ENCODE data around the gene FRMPD2.
"Not testable (repeated sequence)": the region's sequence is repeated elsewhere in the genome, so short reads cannot be mapped to it uniquely, and the experiment has no call there.

The FRMPD2 gene

GRCh38 chr10:48249763-48250351 is 24.6 kb downstream of the FRMPD2 start:
- DNase-seq = no peak

- DNase-seq = no peak
These were observed 25.3 kb downstream of the FRMPD2 start for GRCh38 chr10:48249004-48249762.

- DNase-seq = no peak
These were observed 26.0 kb downstream of the FRMPD2 start for GRCh38 chr10:48248462-48248861.

GRCh38 chr10:48247680-48248079 is 26.8 kb downstream of the FRMPD2 start:
- no peak for DNase-seq

- DNase-seq = no peak
These were observed 28.0 kb downstream of the FRMPD2 start for GRCh38 chr10:48246501-48246900.

GRCh38 chr10:48245977-48246376 is 28.5 kb downstream of the FRMPD2 start:
- no peak for DNase-seq

GRCh38 chr10:48243921-48244320 is 30.6 kb downstream of the FRMPD2 start:
- not testable (repeated sequence) for DNase-seq

GRCh38 chr10:48243487-48243886 is 31.0 kb downstream of the FRMPD2 start:
- DNase-seq = no peak

- DNase-seq = no peak
These were observed 32.2 kb downstream of the FRMPD2 start for GRCh38 chr10:48242171-48242904.

- DNase-seq = no peak
These were observed 33.2 kb downstream of the FRMPD2 start for GRCh38 chr10:48241332-48241731.

- no peak for DNase-seq
These were observed 34.3 kb downstream of the FRMPD2 start for GRCh38 chr10:48240196-48240595.

GRCh38 chr10:48239618-48240017 is 34.9 kb downstream of the FRMPD2 start:
- DNase-seq = no peak

- DNase-seq = no peak
These were observed 35.5 kb downstream of the FRMPD2 start for GRCh38 chr10:48238826-48239520.

- no peak for DNase-seq
These were observed 36.9 kb downstream of the FRMPD2 start for GRCh38 chr10:48237259-48238250.

- DNase-seq = no peak
These were observed 38.3 kb downstream of the FRMPD2 start for GRCh38 chr10:48236199-48236621.

- DNase-seq = no peak
These were observed 39.0 kb downstream of the FRMPD2 start for GRCh38 chr10:48235501-48235900.

GRCh38 chr10:48234787-48235186 is 39.7 kb downstream of the FRMPD2 start:
- no peak for DNase-seq

GRCh38 chr10:48234295-48234694 is 40.2 kb downstream of the FRMPD2 start:
- no peak for DNase-seq

GRCh38 chr10:48233559-48234005 is 40.9 kb downstream of the FRMPD2 start:
- no peak for DNase-seq

- no peak for DNase-seq
These were observed 41.6 kb downstream of the FRMPD2 start for GRCh38 chr10:48232717-48233447.

- DNase-seq = no peak
These were observed 42.7 kb downstream of the FRMPD2 start for GRCh38 chr10:48231699-48232315.

Data from NCI-H1105 treated with DMSO at 0.1 percent for 48 hours (cell line).